Nephron progenitor cell (in vitro differentiated cells): ENCODE measurements around the gene TNFSF11.
A peak's percentile ranks its signal among the peaks of the same experiment; 100 is the strongest.

Experiments used
- DNase-seq: peaks from one replicate; pipeline ENCODE4 v3.0.0; 2021
- H3K27ac Mint-ChIP-seq: 2 replicates; pipeline ENCODE4 v1.8.0; 2021; ENCODE audit warnings: mild to moderate bottlenecking, moderate library complexity, mixed read lengths
- H3K27me3 Mint-ChIP-seq: 2 replicates; pipeline ENCODE4 v1.8.0; 2021; ENCODE audit warnings: mild to moderate bottlenecking, low read depth, mixed read lengths; ENCODE audit not compliant: poor library complexity
- H3K36me3 Mint-ChIP-seq: 2 replicates; pipeline ENCODE4 v1.8.0; 2021; ENCODE audit warnings: low read depth, mixed read lengths
- H3K4me1 Mint-ChIP-seq: 2 replicates; pipeline ENCODE4 v1.8.0; 2021; ENCODE audit warnings: mixed read lengths
- H3K4me3 Mint-ChIP-seq: 2 replicates; pipeline ENCODE4 v1.8.0; 2021; ENCODE audit warnings: mild to moderate bottlenecking, moderate library complexity, mixed read lengths
- H3K9me3 Mint-ChIP-seq: 2 replicates; pipeline ENCODE4 v1.8.0; 2021; ENCODE audit warnings: mild to moderate bottlenecking, moderate library complexity, mixed read lengths
- TF ChIP-seq, protein P1 (sequence below): fragments of 200-600 bp; sonication (generic); IDR thresholded peaks from 2 replicates; pipeline ENCODE4 v1.5.0; 2021; ENCODE audit warnings: antibody characterized with exemption

The TNFSF11 gene

DNA sequence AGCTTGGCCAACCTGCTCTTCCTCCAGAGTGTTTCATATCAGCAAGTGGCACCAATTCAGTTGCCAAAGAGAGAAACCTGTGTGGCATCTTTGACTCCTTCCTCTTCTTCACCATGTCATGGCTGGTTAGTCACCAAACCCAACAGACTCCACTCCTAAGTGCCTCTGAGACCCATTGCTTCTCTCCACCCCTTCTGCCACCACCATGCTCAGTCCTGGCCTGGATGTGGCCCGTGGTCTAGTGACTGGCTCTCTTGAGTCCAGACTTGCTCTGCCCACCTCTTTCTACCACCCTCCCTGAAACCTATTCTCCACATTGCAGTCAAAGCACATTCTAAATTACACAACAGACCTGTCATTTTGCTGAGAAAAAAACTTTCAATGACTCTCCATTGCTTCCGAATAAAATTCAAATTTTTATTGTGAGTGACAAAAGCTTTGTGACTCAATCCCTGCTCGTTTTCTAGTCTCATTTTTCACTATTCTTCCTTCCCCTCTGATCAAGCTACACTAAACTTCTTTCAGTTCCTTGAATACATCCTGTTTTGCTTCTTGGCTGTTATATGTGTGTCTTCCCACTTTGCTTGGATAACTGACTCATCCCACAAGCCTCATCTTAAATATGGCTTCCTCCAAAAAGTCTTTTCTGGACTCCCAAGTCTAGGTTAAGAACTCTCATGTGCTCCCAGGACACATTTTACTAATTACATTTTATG is 12.0 kb upstream of the TNFSF11 start:
- peaks cover 24% of the 10 kb centered on the region for H3K36me3 Mint-ChIP-seq
- no peaks in the 10 kb centered on the region for H3K4me1 Mint-ChIP-seq
- H3K4me3 Mint-ChIP-seq = no peak overlapping the region
- no peak overlapping the region for H3K27ac Mint-ChIP-seq
- no peaks in the 10 kb centered on the region for H3K27me3 Mint-ChIP-seq
- no peak for DNase-seq
- H3K9me3 Mint-ChIP-seq = peaks cover 56% of the 10 kb centered on the region
- TF ChIP-seq, protein P1, sequence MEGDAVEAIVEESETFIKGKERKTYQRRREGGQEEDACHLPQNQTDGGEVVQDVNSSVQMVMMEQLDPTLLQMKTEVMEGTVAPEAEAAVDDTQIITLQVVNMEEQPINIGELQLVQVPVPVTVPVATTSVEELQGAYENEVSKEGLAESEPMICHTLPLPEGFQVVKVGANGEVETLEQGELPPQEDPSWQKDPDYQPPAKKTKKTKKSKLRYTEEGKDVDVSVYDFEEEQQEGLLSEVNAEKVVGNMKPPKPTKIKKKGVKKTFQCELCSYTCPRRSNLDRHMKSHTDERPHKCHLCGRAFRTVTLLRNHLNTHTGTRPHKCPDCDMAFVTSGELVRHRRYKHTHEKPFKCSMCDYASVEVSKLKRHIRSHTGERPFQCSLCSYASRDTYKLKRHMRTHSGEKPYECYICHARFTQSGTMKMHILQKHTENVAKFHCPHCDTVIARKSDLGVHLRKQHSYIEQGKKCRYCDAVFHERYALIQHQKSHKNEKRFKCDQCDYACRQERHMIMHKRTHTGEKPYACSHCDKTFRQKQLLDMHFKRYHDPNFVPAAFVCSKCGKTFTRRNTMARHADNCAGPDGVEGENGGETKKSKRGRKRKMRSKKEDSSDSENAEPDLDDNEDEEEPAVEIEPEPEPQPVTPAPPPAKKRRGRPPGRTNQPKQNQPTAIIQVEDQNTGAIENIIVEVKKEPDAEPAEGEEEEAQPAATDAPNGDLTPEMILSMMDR = no peak

DNA sequence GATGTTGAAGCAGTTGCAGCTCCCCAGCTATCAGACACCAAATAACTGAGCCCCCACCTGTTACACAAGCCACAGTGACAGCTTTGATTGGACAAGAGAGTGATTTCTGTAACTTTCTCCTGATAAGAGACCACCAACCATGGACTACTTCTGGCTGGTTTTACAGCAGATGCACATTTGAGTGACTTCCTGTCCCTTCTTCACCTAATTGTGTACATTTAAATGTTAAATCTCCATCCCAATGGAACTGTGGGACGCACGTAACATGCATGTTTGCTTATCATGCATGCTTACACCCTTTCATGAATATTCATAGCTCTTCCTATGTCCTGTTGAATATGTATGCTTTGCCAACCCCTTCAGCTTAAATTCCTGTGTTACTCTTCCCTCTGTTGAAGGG is 6.0 kb upstream of the TNFSF11 start:
- Mint-ChIP-seq H3K27me3 (no peaks in the 10 kb centered on the region), H3K9me3 (peaks cover 48% of the 10 kb centered on the region), H3K4me3 (no peak overlapping the region), H3K4me1 (peaks cover 12% of the 10 kb centered on the region), H3K27ac (peak overlapping the region; percentile 31), H3K36me3 (peaks cover 27% of the 10 kb centered on the region)
- no peak for DNase-seq
- TF ChIP-seq, protein P1 = no peak

DNA sequence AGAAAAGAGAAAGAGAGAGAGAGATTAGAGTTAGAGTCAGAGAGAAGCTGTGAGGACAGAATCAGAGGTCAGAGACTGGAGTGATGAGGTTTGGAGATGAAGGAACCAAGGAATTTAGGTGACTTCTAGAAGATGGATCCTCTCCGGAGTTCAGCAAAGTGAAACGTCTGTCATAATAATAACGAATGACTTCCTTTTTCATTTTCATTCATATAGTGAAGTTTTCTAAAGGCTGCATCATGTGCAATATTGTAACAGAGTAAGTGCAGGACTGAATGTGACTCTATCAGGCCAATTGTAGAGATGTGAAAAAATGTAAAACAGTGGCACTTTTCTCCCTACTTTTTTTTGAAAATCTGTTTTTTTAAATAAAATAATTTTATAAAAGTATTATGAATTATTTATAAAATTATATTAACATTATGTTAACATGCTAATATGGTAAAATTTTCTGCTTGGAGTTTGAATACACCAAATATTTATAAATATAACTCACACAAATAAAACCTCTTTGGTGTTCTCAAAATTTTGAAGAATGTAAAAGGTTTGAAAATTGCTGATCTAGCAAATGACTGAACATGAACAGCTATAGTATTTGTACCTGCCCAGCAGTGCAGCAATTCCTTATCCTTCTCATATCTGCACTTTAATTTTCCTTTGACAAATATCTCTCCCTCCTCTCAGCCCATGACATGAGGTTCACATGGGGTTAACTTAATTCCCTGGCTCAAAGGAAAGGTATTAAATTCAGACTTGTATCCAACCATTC is 4.2 kb upstream of the TNFSF11 start:
- Mint-ChIP-seq H3K9me3 (peaks cover 39% of the 10 kb centered on the region), H3K4me1 (peaks cover 13% of the 10 kb centered on the region), H3K27me3 (peaks cover 14% of the 10 kb centered on the region), H3K4me3 (no peak overlapping the region), H3K27ac (no peak overlapping the region), H3K36me3 (peaks cover 16% of the 10 kb centered on the region)
- DNase-seq = no peak
- TF ChIP-seq, protein P1 = no peak

DNA sequence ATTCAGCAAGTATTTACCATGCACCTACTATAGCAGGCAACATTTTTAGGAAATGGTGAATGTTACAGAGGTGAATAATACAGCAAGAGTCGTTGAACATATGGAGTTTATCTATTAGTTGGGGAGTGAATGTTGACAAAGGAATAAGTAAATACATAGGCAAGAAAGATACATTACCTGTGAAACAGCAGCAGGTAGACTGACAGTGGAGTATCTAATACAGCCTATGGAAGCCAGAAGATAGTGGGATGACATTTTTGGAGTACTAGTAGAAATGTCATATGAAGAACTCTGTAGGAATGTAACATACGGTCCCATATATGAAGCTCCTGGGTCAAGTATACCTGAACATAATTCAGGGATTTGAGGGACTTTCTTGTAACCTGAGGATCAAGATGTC is 2.1 kb upstream of the TNFSF11 start:
- DNase-seq = no peak
- TF ChIP-seq, protein P1 = no peak
- Mint-ChIP-seq H3K4me1 (peaks cover 20% of the 10 kb centered on the region), H3K27ac (no peak overlapping the region), H3K36me3 (peaks cover 20% of the 10 kb centered on the region), H3K9me3 (peaks cover 45% of the 10 kb centered on the region), H3K27me3 (peaks cover 29% of the 10 kb centered on the region), H3K4me3 (no peak overlapping the region)

DNA sequence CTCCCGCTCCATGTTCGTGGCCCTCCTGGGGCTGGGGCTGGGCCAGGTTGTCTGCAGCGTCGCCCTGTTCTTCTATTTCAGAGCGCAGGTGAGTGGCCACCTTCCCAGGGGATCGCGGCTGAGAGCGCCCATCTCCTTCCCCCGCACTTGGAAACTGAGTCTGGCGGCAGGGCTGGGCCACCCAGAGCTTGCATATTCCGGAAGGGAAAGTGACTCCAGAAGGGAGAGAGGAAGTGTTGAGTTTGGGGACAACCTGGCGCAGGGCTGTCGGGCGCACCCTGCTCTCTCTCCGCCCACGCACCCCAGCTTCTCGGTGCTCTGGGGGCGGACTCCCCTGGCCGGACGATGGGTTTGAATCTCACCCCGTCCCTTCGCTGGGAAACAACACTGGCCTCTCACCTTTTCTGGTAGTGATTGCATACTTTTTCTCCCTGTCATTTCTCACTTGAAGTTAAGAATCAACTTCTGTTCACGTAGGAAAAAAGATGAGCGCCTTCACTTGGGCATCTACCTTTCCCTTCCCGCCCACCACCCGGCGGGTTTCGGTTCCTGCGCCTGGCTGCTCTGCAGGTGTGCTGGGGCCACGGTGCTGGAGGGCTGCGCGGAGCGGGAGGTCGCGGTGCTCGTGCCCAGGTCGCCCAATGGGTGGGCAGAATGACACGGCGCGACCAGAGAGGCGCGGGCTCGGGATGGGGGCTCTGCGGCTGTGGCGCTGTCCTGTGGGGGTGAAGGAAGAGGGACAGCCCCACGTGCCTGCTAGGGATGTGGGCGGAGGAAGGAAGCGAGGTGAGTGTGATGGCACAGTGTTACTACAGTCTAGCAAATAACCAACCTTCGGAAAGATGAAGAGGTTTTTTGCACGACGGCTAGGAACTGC is 721 bp downstream of the TNFSF11 start:
- TF ChIP-seq, protein P1 = no peak
- DNase-seq = peak; percentile 4
- peaks cover 9% of the 10 kb centered on the region for H3K4me1 Mint-ChIP-seq
- peak overlapping the region; percentile 80 for H3K4me3 Mint-ChIP-seq
- H3K36me3 Mint-ChIP-seq = peaks cover 20% of the 10 kb centered on the region
- H3K9me3 Mint-ChIP-seq = peaks cover 45% of the 10 kb centered on the region
- peaks cover 35% of the 10 kb centered on the region for H3K27me3 Mint-ChIP-seq
- no peak overlapping the region for H3K27ac Mint-ChIP-seq
